GM12891 (cell line): ENCODE data around the gene WNT10A.

Experiments
- POLR2A ChIP-seq: IDR thresholded peaks from 2 replicates; pipeline ENCODE4 v1.6.1; 2011; ENCODE audit warnings: low read depth, low read length, control low read depth
- POLR2AphosphoS5 ChIP-seq: IDR thresholded peaks from 2 replicates; pipeline ENCODE4 v1.6.1; 2011; ENCODE audit warnings: low read depth, low read length, control low read depth

- no peak for TF ChIP-seq POLR2AphosphoS5
- no peak for TF ChIP-seq POLR2A
Measured at GRCh38 chr2:218873359-218874194, 7.1 kb upstream of the WNT10A start.
